HepG2 (cell line): ENCODE measurements around the gene CMIP. TPM values are rescaled to one million over a fixed set of nuclear protein-coding genes. Genes with fewer than 3 reads are reported as not detected.

Source experiments
- ARID2 ChIP-seq: sonication (generic); formaldehyde crosslinking; IDR thresholded peaks from 2 replicates; pipeline ENCODE4 v1.8.1; 2022; ENCODE audit warnings: mild to moderate bottlenecking, missing genetic modification reagents, borderline replicate concordance
- ARNTL ChIP-seq: sonication (generic); formaldehyde crosslinking; IDR thresholded peaks from 2 replicates; pipeline ENCODE4 v1.4.0; 2020; ENCODE audit warnings: mild to moderate bottlenecking, missing genetic modification reagents
- GATAD1 ChIP-seq: IDR thresholded peaks from 2 replicates; pipeline ENCODE4 v1.6.1; 2016; ENCODE audit warnings: missing genetic modification reagents, missing compliant biosample characterization
- HNRNPUL1 ChIP-seq: fragments of 200-400 bp; formaldehyde crosslinking; IDR thresholded peaks from 2 replicates; pipeline ENCODE4 v1.6.1; 2017; ENCODE audit warnings: low read depth, mild to moderate bottlenecking, low read length, moderate library complexity
- NFRKB ChIP-seq: fragments of 450-650 bp; IDR thresholded peaks from 2 replicates; pipeline ENCODE4 v1.6.1; 2017
- NR2F1 ChIP-seq, 2 experiments: fragments of 450-650 bp in 1 of 2; formaldehyde crosslinking in 1 of 2; IDR thresholded peaks; 2 replicates each; pipeline versions ENCODE4 v1.5.0 to v1.6.1; 2016 to 2020; ENCODE audit warnings: mild to moderate bottlenecking in 1 of 2, missing compliant biosample characterization in 1 of 2, missing genetic modification reagents in 1 of 2, moderate library complexity in 1 of 2
- SMARCC2 ChIP-seq: fragments of 450-650 bp; IDR thresholded peaks from 2 replicates; pipeline ENCODE4 v1.6.1; 2017; ENCODE audit warnings: antibody characterized with exemption, mild to moderate bottlenecking
- STAT5B ChIP-seq: sonication (generic); formaldehyde crosslinking; IDR thresholded peaks from 2 replicates; pipeline ENCODE4 v1.4.0; 2020; ENCODE audit warnings: missing genetic modification reagents
- TFAP4 ChIP-seq: sonication (generic); IDR thresholded peaks from 2 replicates; pipeline ENCODE4 v1.6.1; 2016; ENCODE audit warnings: low read depth, borderline replicate concordance
- ZBTB39 ChIP-seq: sonication (generic); formaldehyde crosslinking; IDR thresholded peaks from 2 replicates; pipeline ENCODE4 v1.5.0; 2020; ENCODE audit warnings: missing genetic modification reagents
- ZIK1 ChIP-seq: sonication (generic); formaldehyde crosslinking; IDR thresholded peaks from 2 replicates; pipeline ENCODE4 v1.5.0; 2020; ENCODE audit warnings: mild to moderate bottlenecking, low read depth, missing genetic modification reagents, borderline replicate concordance
- ZMYM2 ChIP-seq: sonication (generic); formaldehyde crosslinking; IDR thresholded peaks from 2 replicates; pipeline ENCODE4 v1.8.0; 2022; ENCODE audit warnings: mild to moderate bottlenecking, missing genetic modification reagents
- ZNF260 ChIP-seq: sonication (generic); formaldehyde crosslinking; IDR thresholded peaks from 2 replicates; pipeline ENCODE4 v1.4.0; 2020; ENCODE audit warnings: missing genetic modification reagents, low read depth, mild to moderate bottlenecking, borderline replicate concordance
- ZNF333 ChIP-seq: sonication (generic); formaldehyde crosslinking; IDR thresholded peaks from 2 replicates; pipeline ENCODE4 v1.4.0; 2020; ENCODE audit warnings: mild to moderate bottlenecking, missing genetic modification reagents, borderline replicate concordance
- ZNF569 ChIP-seq: sonication (generic); formaldehyde crosslinking; IDR thresholded peaks from 2 replicates; pipeline ENCODE4 v1.5.0; 2020; ENCODE audit warnings: mild to moderate bottlenecking, missing genetic modification reagents, moderate library complexity, borderline replicate concordance
- ZNF577 ChIP-seq: sonication (generic); formaldehyde crosslinking; IDR thresholded peaks from 2 replicates; pipeline ENCODE4 v1.4.0; 2020; ENCODE audit warnings: mild to moderate bottlenecking, low read depth, missing genetic modification reagents, borderline replicate concordance
- ZNF609 ChIP-seq: sonication (generic); formaldehyde crosslinking; IDR thresholded peaks from 2 replicates; pipeline ENCODE4 v1.4.0; 2020; ENCODE audit warnings: mild to moderate bottlenecking, missing genetic modification reagents, borderline replicate concordance
- ZNF780A ChIP-seq: sonication (generic); formaldehyde crosslinking; IDR thresholded peaks from 2 replicates; pipeline ENCODE4 v1.8.0; 2022; ENCODE audit warnings: mild to moderate bottlenecking, missing genetic modification reagents, moderate library complexity
- ZNF792 ChIP-seq: IDR thresholded peaks from 2 replicates; pipeline ENCODE4 v1.6.1; 2016
- polyA plus RNA-seq, 8 experiments: library from polyadenylated mRNA; depleted of rRNA in 3 of 8; stranded (reverse) in 7 of 8; unstranded in 1 of 8; fragments of >200 nt; fragmentation: Illumina TruSeq in 4 of 8; extraction: Trizol in 4 of 8; gene quantifications; 2 replicates each; pipeline versions ENCODE4 v1.2.1 to v1.2.3, GENCODE V29; 2011 to 2016; ENCODE audit warnings: low read depth in 4 of 8, missing spikeins in 1 of 8, mixed read lengths in 1 of 8; ENCODE audit not compliant: insufficient read depth in 1 of 8
- total RNA-seq, 5 experiments: library from RNA; depleted of rRNA; stranded (reverse); fragments of >200 nt; fragmentation: Illumina TruSeq; extraction: Trizol; gene quantifications; 2 replicates each; pipeline ENCODE4 v1.2.3, GENCODE V29; 2016; ENCODE audit warnings: low read depth in 1 of 5

CMIP gene
- total and polyA plus RNA-seq, 2 of the 13 experiments (the other 11 are each of a cell fraction or from before 2014, with no cell fraction given) = 10.9 to 18.1 TPM

GRCh38 chr16:81730090-81731051, 285.8 kb downstream of the CMIP start (continued):
- TF ChIP-seq ZIK1 (CRISPR knock-in tag) (no peak), ZMYM2 (CRISPR knock-in tag) (no peak), GATAD1 (CRISPR knock-in tag) (no peak), NFRKB (no peak), ZNF333 (CRISPR knock-in tag) (no peak; the same call in 1 of the 2 replicates), ZNF780A (CRISPR knock-in tag) (no peak), STAT5B (CRISPR knock-in tag) (no peak), ZNF260 (no peak), ZNF609 (CRISPR knock-in tag) (no peak), ZBTB39 (no peak), ARID2 (CRISPR knock-in tag) (no peak), ZNF569 (no peak), SMARCC2 (no peak), TFAP4 (peak; percentile 70; the same call in 1 of the 2 replicates), ZNF792 (CRISPR knock-in tag) (0 out of 2 replicates have a peak, but pooled peaks have one; percentile 62), ZNF577 (CRISPR knock-in tag) (no peak), HNRNPUL1 (no peak), NR2F1 (CRISPR knock-in tag; IDR thresholded peaks at IDR 0.05) (peak; percentile 80 to 91), ARNTL (no peak)
